Activated CD8-positive, alpha-beta memory T cell treated with anti-CD3 and anti-CD28 coated beads for 1 hour (primary cell): ENCODE measurements around the gene SOS1.
"Not testable (repeated sequence)": the region's sequence is repeated elsewhere in the genome, so short reads cannot be mapped to it uniquely, and the experiment has no call there.

ENCODE experiments used
- DNase-seq, 2 donors: peaks; one replicate each; pipeline ENCODE4 v3.0.0-alpha.2; 2020; ENCODE audit warnings: low read depth in 1 of 2; ENCODE audit errors: extremely low read depth in 1 of 2

The SOS1 gene

DNA sequence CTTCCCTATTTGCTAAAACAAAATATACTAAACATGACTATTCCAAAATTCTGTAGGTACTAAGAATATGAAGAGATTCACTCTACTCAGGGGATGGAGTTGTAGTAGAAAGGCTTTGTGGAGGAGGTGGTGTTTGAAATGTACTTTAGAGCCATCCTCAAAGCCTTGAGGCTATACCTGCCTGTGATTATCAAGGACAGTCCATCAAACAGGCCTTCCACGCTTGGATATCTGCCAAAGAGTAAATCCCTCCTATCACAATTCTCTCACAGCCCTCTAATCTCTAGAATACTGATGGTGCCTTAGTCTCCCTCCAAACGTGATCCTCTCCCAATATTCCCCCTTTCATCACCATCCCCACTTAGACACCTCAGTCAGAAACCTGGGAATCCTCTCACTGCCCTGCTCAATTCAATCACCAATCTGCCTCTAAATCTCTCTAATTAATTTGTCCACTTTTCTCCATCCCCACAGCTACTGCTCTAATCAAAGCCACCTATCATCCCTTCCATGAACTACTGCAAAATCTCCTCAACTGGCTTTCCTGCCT lies 13.1 kb downstream of the SOS1 start:
- no peak for DNase-seq

DNA sequence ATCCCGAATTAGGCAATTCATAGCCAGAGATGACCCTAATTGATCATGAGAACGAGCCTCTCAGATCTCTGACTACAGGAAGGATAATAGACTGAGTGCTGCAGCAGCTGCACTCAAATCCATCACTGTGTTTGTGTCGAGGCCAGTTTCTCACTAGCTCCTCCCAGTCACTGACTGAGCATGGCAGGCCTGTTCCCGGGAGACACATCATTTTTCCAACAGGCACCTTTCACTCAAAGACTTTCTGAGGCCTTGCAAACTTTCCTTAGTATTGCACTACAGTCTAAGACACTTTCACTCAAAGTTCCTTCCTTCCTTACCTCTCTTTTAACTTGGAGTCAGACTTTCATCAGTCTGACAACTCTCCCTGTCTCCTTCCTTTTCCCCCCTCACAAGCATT lies 13.7 kb downstream of the SOS1 start:
- no peak for DNase-seq

DNA sequence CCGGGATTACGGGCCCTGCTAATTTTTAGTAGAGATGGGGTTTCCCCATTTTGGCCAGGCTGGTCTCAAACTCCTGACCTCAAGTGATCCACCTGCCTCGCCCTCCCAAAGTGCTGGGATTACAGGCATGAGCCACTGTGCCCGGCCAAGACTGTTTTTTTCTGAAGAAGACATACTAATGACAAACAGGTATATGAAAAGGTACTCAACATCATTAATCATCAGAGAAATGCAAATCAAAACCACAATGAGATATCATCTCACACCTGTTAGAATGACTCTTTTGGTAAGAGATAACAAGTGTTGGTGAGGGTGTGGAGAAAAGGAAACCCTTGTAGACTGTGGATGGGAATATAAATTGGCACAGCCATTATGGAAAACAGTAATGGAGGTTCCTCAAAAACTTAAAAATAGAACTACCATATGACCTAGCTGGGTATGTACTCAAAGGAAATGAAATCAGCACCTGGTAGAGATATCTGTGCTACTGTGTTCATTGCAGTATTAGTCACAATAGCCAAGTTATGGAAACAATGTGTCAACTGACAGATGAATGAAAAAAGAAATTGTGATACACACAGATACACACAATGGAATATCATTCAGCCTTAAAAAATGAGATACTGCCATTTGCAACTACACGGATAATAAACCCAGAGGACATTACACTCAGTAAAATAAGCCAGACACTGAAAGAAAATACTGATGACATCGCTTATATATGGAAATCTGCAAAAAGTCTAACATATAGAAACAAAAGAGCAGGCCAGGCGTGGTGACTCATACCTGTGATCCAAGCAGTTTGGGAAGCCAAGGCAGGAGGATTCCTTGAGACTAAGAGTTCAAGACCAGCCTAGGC lies 20.8 kb downstream of the SOS1 start:
- DNase-seq = no peak

- DNase-seq = no peak
Measured at GRCh38 chr2:39099310-39099869, 21.5 kb downstream of the SOS1 start.

DNA sequence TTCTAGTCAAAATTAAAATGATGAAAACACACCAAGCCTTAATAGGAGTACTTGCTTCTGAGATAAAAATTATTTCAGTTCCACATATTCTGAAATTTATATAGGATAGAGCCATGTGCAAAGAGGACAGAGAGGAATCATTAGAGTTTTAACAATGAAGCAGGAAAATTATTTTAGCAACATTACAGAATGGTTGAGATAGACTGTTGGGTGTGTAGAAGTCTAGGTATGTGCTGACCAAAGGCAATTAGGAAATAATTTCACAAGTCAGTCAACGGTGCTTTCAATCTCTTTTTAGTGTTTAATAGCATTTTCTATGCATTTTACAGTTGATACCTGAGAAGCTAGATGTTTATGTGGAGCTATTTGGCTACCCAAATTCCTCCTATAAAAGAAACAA lies 25.2 kb downstream of the SOS1 start:
- no peak for DNase-seq

GRCh38 chr2:39094717-39095363 lies 26.0 kb downstream of the SOS1 start:
- no peak for DNase-seq

GRCh38 chr2:39093218-39093898 lies 27.5 kb downstream of the SOS1 start:
- no peak for DNase-seq

DNA sequence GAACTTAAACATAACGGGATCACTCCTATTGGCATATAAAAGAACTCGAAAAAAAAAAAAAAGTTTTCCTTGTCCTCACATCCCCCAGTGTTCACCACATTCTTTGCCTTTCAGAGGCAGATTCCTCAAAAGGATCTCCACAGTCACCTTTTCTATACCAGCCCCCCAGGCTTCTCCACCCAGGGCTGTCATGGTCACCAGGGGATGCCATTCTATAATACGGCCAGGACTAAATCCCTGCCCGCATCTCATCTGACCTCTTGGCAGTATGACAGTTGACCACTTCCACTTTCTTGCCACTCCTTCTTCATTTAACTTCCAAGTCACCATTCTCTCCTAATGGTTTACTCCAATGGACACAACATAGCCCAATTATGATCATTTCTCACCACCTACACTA lies 29.3 kb downstream of the SOS1 start:
- DNase-seq = no peak

DNA sequence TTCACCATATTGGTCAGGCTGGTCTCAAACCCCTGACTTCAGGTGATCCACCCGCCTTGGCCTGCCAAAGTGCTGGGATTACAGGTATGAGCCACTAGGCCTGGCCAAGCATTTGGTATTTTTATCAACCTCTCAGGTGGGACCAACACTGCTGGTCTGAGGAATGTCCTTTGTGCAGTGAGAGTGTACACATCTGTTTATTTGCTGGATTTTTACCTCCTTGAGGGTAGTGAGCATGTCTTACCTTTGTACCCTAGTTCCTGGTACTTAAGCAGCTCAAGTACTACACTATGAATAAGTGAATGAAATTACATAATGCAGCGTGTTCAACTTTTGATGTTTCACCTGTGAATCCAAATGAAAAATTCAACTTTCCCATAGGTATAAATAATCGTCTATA lies 29.8 kb downstream of the SOS1 start:
- DNase-seq = no peak

GRCh38 chr2:39080152-39080551 lies 40.7 kb downstream of the SOS1 start:
- no peak for DNase-seq

- DNase-seq = no peak
Measured at GRCh38 chr2:39069890-39070465, 50.9 kb downstream of the SOS1 start.

- no peak for DNase-seq
Measured at GRCh38 chr2:39069136-39069515, 51.7 kb downstream of the SOS1 start.

DNA sequence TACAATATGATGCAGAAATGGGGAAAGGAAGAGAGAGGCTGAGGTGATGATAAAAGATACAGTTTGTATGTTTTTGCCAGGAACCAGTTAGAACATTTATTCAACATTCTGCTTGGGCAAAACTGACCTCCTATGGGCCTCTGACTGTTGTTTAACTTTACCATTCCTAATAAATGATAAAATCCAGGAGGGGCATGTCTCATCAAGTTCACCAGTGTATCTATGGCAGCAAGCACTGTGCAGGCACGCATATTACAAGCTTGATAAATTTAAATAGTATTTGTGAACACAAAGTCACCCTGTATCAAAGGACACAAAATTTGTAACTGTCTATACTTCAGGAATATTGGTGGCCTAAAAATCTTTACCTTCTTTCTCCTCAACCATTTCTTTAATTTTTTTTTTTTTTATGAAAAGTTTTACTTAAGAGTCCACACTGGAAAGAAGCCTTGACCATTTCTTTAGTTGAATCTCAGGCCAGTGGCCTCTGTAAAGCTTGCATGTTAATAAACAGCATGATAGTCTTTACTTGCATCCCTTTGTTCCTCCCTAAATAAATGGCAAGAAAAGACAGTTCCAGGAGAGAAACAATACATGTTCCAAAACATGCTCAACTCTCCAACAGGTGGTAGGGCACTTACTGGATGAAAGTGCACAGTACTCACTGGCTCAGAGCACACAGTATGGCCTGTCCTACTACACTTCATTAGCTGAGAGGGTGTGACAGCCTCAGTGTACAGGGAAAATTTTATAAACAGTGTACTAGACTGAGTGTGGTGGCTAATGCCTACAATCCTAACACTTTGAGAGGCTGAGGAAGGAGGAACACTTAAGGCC lies 52.3 kb downstream of the SOS1 start:
- no peak for DNase-seq

- no peak for DNase-seq
Measured at GRCh38 chr2:39065616-39066015, 55.2 kb downstream of the SOS1 start.

DNA sequence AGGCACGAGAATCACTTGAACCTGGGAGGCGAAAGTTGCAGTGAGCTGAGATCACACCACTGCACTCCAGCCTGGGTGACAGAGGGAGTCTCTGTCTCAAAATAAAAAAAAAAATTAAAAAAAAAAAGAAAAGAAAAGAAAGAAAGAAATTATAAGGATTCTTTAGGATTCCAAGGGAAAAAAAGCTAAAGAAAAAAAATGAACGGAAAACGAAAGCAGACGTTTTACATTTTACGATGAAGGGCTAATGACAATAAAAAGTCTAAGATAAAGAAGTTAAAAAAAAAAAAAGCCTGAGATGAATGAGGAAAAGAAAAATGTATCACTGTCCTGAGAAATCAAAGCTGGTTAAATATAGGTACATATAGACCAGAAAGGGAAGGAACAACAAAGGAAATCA lies 58.5 kb downstream of the SOS1 start:
- DNase-seq = no peak

GRCh38 chr2:39061280-39061679 lies 59.6 kb downstream of the SOS1 start:
- DNase-seq = no peak

DNA sequence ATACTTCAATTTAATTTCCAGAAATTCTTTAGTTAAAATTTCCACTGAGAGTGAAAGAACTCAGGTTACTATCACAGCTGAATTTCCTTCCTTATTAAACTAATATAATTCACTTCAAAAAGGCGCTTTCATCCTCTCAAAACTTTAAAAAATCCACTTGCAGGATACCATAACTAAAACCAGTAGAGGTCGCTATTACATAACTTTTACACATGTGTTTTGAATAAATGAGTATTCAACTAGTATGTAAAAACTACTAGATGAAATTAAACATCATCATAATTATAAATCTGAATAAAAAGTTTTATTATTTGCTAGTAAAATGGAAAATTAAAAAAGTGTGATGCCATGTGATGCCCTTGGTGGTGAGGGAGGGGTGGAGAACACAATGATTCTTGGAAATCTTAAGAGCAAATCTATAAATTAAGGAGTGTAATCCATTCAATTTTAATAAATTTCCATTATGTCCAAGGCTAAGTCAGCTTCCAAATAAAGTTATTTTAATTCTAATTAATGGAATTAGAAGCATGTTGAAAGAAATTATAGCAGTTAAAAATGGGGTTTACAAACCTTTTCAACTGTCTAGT lies 61.4 kb downstream of the SOS1 start:
- no peak for DNase-seq

GRCh38 chr2:39058101-39058500 lies 62.8 kb downstream of the SOS1 start:
- DNase-seq = no peak

GRCh38 chr2:39052665-39053064 lies 68.2 kb downstream of the SOS1 start:
- DNase-seq = not testable (repeated sequence)

DNA sequence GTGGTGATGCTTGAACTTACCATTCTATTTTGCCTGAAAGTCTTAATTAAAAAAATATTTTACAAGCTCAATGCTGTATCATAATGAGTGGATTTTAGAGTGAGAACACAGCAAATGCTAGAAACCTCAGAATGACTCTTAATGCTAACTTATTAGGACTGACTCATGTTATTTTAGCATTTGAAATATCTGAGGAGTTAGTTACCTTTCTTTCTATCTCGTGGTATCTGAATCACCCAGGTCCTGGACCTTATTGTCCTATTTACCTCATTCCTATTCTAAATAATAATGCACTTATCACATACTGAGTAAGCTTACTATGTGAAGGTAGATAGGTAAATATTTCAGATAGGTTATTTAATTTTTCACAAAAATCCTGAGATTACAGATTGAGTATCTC lies 70.7 kb downstream of the SOS1 start:
- DNase-seq = no peak
